HG02981 (cell line): ENCODE results near the gene RNF5.
"Not testable (repeated sequence)": the region's sequence is repeated elsewhere in the genome, so short reads cannot be mapped to it uniquely, and the experiment has no call there.

Experiments
- ATAC-seq: cut with Tn5 transposase; IDR thresholded peaks from one replicate; pipeline ENCODE4 v1.9.1; 2021; ENCODE audit warnings: mild to moderate bottlenecking, moderate library complexity; ENCODE audit not compliant: unreplicated experiment

RNF5 gene

GRCh38 chr6:32175322-32175710, 2.9 kb upstream of the RNF5 start:
- ATAC-seq = no peak

DNA sequence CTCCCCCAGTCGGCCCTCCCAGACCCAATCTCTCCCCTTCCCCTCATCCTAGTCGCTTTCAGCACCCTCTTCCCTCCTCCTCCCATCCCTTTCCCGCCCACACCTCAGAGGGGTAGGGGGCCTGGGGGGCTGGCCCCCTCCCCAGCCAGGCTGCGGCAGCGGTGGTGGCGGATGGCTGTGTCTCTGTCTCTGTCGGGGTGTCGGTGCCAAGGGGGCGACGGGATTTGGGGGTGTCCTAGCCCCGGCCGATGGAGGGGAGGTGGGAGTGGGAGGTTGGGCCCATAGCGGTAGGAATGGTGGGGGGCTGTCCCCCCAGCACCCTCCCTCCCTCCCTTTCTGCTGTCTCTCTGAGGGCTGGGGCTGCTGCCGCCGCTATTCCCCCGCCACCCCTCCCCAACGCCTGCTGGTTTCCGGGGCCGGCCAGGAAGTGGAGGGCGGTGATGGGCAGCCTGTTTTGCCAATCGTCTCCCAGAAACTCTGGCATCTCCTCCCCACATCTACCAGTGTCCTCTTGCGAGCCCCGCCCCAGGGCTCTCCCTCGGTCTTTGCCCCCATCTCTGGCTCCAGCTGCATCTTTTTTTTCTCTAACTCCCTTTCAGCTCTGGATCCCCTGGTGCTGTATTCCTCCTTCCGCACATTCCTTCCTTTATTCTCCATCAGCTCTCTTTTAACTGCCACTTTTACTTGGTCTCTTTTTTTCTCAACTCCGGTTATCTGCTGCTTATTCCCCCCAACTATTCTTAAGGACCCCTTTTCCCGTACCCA, 2.3 kb upstream of the RNF5 start, which contains the start of gene AGPAT1:
Gene AGPAT1, minus strand, starts transcription at position 374 of the 765 bp plus-strand sequence. CDS start 4,588 bp downstream, outside the sequence.
- no peak for ATAC-seq

DNA sequence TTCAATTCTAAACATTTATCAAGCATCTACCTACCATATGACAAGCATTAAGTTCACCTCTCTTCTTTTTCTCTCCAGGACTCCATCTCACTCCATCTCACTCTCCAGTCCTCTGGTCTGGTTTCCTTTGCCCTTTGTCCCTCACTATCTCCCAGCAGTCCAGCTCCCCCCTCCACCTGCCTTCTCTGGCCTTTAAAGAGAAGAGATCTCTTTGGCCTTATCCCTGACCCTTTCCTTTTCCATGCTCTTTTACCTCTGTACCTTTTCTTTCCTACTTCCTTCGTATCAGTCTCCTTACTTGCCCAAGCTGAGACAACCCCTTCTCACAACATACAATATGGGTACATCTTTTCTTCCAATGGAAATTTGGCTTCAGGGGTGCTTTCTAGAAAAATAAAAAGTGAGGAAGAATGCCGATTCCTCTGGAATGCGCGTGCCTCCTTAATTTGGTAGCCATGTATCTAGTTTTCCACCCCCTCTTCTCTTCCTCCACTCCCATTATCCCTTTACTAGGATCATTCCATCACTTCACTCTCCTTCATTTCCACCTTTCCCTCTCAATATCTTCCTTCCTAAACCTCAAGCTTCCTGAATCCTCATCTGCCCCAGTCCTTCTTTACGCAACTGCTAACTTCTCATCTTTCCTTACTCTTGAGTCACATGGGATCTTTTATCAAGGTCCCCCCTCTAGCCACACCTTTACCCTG, 1.6 kb upstream of the RNF5 start:
- ATAC-seq = no peak

DNA sequence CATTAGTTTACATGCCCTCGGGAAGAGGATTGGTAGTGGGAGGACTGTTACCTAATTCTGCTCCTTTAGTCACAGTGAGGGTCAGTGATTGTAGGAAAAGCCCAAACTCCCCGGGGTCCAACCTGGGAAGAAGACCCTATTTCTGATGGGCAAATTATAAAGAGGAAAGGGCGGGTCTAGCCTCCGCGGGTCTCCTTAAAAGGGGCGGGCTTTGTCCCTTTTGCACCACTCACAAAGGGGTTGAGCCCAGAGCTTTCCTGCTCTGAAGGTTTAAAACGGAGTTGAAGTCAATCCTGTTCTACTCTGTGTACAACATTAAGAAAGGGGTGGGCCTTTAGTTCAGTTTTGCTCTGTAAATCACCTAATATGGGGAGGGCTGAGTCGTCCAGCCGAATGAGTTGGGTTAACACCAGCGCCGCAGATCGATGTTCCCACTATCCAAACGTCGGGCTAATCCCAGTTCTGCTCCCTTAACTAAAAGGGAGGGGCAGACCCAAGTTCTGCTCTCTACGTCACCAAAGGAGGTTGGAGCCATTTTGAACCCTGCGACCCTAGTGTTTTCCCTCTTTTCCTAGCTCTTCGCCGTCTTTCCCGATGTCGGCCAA, 920 bp upstream of the RNF5 start:
- ATAC-seq = no peak

GRCh38 chr6:32178547-32179440, 589 bp downstream of the RNF5 start:
- no peak for ATAC-seq

- ATAC-seq = no peak
Observed at GRCh38 chr6:32179766-32180405, 1.7 kb downstream of the RNF5 start.

- no peak for ATAC-seq
Observed at GRCh38 chr6:32181148-32181702, 3.0 kb downstream of the RNF5 start.

DNA sequence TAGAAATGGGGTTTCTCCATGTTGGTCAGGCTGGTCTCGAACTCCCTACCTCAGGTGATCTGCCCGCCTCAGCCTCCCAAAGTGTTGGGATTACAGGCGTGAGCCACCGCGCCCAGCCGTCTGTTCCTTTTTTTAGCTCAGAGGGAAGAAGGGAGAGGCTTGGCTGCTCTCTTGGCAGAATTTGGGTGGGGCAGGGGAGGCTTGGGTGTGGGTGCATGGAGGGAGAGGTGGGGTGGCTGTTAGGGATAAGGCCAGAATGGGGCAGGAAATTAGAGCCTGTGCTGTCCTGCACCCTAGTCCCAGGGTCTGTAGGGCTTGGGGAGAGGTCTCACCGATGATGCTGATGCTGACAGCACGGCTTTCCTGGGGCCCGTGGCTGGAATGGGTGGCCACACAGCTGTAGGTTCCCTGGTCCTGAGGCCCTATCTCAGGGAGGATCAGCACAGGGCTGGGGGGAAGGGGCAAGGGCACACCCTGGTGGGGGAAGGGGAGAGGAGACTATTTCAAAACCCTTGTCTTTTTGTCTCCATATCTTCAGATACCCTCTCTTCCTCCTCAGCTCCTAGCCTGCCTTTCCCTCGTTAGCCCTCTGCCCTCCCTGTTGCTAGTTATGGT, 3.8 kb downstream of the RNF5 start:
- ATAC-seq = no peak

GRCh38 chr6:32182555-32182981, 4.4 kb downstream of the RNF5 start:
- no peak for ATAC-seq

DNA sequence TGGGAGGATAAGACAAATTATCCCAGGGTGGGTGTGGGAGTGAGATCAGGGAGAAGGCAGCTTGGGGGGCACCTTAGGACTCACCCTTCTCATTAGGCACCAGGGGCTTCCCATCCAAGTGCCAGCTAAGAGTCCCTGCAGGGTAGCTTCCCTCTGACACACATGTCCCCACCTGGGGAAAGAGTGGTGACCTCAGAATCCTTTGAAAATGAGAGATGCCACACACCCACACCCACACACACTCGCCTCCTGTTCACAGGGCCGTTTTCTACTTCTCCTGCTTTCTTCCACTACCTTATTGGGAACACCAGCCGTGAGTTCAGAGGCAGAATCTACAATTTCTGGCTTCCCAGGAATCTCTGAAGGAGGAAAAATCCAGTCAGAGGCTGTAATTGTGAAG, 4.8 kb downstream of the RNF5 start:
- no peak for ATAC-seq

DNA sequence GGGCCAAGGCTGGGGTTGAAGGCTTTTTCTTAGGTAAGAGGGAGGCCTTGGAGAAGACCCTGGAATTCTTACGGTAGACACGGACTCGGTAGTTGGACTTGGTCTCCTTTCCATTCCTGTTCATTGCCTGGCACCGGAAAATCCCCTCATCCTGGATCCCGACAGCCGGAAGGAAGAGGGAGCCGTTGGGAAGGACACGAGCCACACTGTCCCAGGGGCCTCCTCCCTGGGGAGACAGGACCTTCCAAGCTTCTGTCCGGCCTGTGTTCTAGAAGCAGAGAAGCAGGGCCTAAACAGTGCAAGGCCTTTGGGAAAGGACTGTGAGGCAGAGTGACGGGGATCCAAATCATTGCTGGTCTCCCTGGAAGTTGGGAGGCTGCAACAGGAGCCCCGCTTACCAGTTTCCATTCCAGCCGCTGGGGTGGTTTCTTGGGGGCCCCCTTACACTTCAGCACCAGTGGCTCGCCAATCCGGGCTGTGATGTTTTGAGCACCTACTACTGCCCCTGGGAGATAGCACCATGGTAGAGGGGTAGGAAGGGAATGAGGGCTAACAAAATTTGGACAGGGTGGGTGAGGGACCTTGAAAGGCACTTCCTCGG, 5.4 kb downstream of the RNF5 start:
- ATAC-seq = no peak

DNA sequence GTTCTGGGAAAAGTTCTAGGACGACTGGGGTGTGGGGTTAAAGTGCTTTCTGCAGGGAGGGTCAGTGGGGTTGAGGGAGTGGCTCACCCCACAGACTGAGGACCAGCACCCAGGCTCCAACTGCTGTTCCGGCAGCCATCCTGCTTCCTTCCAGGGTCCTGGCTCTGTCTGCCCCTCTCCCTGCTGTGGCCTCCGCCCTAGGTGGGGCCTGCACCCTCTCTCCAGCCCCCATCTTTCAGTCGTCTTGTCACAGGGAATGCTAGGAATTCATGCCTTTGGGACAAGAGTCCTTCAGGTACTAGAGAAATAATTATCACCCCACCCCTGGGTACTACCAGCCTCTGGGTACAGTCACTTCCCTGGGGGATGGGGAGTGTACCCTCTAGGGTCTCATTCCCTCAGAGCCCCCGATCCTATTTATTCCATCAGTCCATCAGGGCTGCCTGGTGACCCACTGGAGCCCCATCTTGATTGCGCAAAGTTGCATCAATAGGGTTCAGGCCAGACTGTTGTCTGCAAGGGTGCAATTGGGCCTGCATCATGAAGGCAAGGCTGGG, 6.0 kb downstream of the RNF5 start, which contains the start of gene AGER:
Gene AGER, minus strand, starts transcription at position 170 of the 557 bp plus-strand sequence. Its CDS starts 31 bp downstream, at position 139.
- ATAC-seq = no peak

GRCh38 chr6:32185681-32186131, 7.5 kb downstream of the RNF5 start:
- not testable (repeated sequence) for ATAC-seq

GRCh38 chr6:32186151-32186840, 8.1 kb downstream of the RNF5 start:
- ATAC-seq = not testable (repeated sequence)

- ATAC-seq = no peak
Observed at GRCh38 chr6:32187009-32187709, 9.0 kb downstream of the RNF5 start.

DNA sequence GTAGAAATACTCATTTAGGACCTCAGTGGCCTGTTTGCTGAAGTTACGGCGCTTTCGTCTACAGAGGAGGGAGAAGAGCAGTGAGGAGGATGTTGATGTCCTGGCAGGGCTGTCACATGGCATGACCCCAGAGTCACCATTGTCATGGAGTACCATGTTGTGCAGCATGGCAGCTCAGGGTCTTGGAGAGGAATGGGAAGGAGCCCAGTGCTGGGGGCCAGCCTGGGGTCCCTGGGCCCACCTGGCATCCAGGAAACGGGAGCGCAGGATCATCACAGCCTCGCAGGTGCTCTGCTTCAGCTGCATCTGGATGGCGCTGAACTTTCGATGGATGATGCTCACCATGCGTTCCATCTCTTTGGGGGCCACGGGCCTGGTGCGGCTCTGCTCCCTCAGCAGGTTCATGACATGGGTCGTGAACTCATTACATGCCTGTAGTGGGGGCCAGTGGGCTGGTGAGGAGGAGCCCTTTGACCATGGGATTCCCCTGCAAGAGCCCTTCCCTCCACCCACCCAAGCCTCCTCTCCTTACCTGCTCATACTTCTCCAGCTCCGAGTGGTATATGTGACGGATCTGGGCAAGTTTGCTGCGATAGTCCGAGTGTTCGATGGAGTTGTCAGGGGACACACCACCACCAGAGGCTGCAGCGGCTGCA, 9.6 kb downstream of the RNF5 start:
- ATAC-seq = not testable (repeated sequence)
